ENCODE measurements around the gene C10orf95. TPM values are rescaled to one million over a fixed set of nuclear protein-coding genes. Genes with fewer than 3 reads are reported as not detected.

Gene C10orf95
- total RNA-seq, 1 experiment from 2014 or later = 0.82 TPM

DNA sequence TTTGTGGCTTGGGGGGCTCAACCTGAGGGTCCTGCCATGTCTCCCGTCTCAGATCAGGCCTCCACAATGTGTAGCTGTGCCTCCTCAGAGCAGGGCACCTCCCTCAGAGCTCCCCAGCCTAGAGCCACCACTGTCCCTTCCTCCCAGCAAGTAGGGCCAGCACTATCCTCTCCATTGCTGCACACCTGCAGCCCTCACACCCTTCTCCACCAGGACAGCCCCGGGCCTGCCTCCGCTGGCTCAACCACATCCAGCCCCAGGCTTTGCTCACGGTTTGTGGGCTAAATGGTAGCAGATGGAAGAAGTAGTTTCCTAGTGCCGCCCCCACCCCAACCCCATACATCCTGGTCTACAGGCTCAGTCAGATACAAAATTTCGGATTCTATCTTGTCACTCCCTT, 45.7 kb downstream of the C10orf95 start:
- no peak overlapping the region for H3K27ac Mint-ChIP-seq (ENCODE audit: unreplicated experiment)
- intact Hi-C loops (cut with micrococcal nuclease; ENCODE audit: unreplicated experiment) = no loop called here
- TF ChIP-seq, protein P1, sequence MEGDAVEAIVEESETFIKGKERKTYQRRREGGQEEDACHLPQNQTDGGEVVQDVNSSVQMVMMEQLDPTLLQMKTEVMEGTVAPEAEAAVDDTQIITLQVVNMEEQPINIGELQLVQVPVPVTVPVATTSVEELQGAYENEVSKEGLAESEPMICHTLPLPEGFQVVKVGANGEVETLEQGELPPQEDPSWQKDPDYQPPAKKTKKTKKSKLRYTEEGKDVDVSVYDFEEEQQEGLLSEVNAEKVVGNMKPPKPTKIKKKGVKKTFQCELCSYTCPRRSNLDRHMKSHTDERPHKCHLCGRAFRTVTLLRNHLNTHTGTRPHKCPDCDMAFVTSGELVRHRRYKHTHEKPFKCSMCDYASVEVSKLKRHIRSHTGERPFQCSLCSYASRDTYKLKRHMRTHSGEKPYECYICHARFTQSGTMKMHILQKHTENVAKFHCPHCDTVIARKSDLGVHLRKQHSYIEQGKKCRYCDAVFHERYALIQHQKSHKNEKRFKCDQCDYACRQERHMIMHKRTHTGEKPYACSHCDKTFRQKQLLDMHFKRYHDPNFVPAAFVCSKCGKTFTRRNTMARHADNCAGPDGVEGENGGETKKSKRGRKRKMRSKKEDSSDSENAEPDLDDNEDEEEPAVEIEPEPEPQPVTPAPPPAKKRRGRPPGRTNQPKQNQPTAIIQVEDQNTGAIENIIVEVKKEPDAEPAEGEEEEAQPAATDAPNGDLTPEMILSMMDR (IDR thresholded peaks at IDR 0.05; ENCODE audit: insufficient read depth in 1 of 2, low read depth in 1 of 2, low read length in 1 of 2, severe bottlenecking in 1 of 2, unreplicated experiment in 1 of 2) = no peak
- Histone ChIP-seq H3K36me3 (ENCODE audit: control insufficient read depth, insufficient read depth, low read length) (no peaks in the 10 kb centered on the region), H3K9me3 (no peaks in the 10 kb centered on the region), H3K27me3 (replicated peaks; ENCODE audit: control insufficient read depth, insufficient read depth, low read length) (no peaks in the 10 kb centered on the region), H3K4me3 (ENCODE audit: low read depth, low read length) (no peak overlapping the region), H3K4me1 (peaks cover 20% of the 10 kb centered on the region)
- DNase-seq = no peak
- peaks cover 19% of the 10 kb centered on the region for H3K4me1 Mint-ChIP-seq (ENCODE audit: low read depth, unreplicated experiment)
- H3K27me3 Mint-ChIP-seq (ENCODE audit: insufficient read depth, unreplicated experiment) = peaks cover 10% of the 10 kb centered on the region
- no peak overlapping the region for H3K4me3 Mint-ChIP-seq (ENCODE audit: unreplicated experiment)
- peaks cover 13% of the 10 kb centered on the region for H3K36me3 Mint-ChIP-seq (ENCODE audit: insufficient read depth, unreplicated experiment)
- no TSS peak for BruUV-seq (replicated peaks)
- POLR2A ChIA-PET = no interaction called here
- H3K9me3 Mint-ChIP-seq (ENCODE audit: unreplicated experiment) = no peaks in the 10 kb centered on the region
- CTCF ChIA-PET = interaction anchor here (1.6 kb wide), 1 partner anchor 176 kb away, joined by 8 read pairs; no protein-coding TSS in a partner anchor

DNA sequence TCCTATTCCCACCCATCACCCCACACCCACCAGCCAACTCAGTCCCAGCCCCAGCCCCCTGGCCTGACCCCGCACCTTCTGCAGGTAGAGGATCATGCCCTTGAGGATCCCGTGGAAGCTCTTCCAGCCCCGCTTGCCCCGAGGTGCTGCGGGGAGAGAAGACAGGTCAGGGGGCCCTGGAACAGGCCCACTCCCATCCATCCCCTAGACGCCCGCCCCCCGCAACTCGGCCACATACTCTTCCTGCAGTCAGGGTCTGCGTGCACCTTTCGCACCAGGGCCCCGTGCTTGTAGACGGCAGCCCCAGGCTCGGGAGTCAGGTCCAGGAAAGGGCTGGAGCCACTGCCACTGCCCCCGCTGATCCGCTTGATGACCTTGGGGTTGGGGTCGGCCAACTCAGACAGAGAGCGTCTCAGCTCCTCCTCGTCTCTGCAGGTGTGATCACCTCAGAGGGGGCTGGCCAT, 46.2 kb downstream of the C10orf95 start:
- no TSS peak for BruUV-seq (replicated peaks)
- no peak overlapping the region for H3K4me3 Mint-ChIP-seq (ENCODE audit: unreplicated experiment)
- TF ChIP-seq, protein P1 (IDR thresholded peaks at IDR 0.05; ENCODE audit: insufficient read depth in 1 of 2, low read depth in 1 of 2, low read length in 1 of 2, severe bottlenecking in 1 of 2, unreplicated experiment in 1 of 2) = no peak
- Histone ChIP-seq H3K36me3 (ENCODE audit: control insufficient read depth, insufficient read depth, low read length) (no peaks in the 10 kb centered on the region), H3K27me3 (replicated peaks; ENCODE audit: control insufficient read depth, insufficient read depth, low read length) (no peaks in the 10 kb centered on the region), H3K4me3 (ENCODE audit: low read depth, low read length) (no peak overlapping the region), H3K9me3 (no peaks in the 10 kb centered on the region), H3K4me1 (peaks cover 21% of the 10 kb centered on the region)
- H3K36me3 Mint-ChIP-seq (ENCODE audit: insufficient read depth, unreplicated experiment) = peaks cover 13% of the 10 kb centered on the region
- peaks cover 10% of the 10 kb centered on the region for H3K27me3 Mint-ChIP-seq (ENCODE audit: insufficient read depth, unreplicated experiment)
- H3K27ac Mint-ChIP-seq (ENCODE audit: unreplicated experiment) = no peak overlapping the region
- H3K9me3 Mint-ChIP-seq (ENCODE audit: unreplicated experiment) = no peaks in the 10 kb centered on the region
- H3K4me1 Mint-ChIP-seq (ENCODE audit: low read depth, unreplicated experiment) = peaks cover 24% of the 10 kb centered on the region
- POLR2A ChIA-PET = interaction anchor here (0.5 kb wide), 1 partner anchor 9 kb away, joined by 3 read pairs; the partner anchor contains the start of gene NFKB2
- CTCF ChIA-PET = no interaction called here
- no peak for DNase-seq
- intact Hi-C loops (cut with micrococcal nuclease; ENCODE audit: unreplicated experiment) = no loop called here

DNA sequence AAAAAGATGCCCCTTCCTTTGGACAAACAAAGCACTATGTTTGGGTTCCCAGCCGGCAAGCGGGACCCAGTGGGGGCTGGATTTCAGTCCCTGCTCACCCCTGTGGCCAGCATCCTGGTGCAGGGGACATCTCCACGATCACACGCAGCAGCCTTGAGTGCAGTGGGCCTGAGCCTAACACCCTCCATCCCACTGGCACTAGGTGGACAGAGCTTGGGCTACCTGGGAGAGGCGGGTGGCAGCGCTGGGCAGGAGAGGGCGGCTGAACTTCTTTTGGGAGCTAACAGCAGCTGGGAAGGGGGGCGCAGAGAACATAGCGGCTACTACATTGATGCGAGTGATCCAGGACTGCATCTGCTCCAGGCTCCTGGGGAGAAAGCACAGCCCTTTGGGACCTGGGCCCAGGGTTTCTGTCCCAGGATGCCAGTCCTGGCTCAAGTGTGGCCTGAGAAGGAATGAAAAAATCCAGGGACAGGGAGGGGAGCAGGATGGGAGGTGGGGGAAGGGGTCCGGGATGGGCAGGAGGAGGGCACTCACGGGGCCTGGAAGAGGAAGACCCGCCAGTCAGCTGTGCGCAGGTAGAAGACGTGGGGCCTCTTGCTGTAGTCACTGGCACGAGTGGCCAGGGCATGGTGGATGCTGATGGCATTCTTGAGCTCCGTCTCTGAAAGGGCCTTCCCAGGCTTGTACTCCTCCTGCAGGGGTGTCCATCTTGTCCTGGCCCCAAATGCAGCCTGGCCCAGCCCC, 46.8 kb downstream of the C10orf95 start:
- H3K4me3 Mint-ChIP-seq (ENCODE audit: unreplicated experiment) = no peak overlapping the region
- Histone ChIP-seq H3K4me1 (peaks cover 26% of the 10 kb centered on the region), H3K4me3 (ENCODE audit: low read depth, low read length) (no peak overlapping the region), H3K9me3 (no peaks in the 10 kb centered on the region), H3K36me3 (ENCODE audit: control insufficient read depth, insufficient read depth, low read length) (no peaks in the 10 kb centered on the region), H3K27me3 (replicated peaks; ENCODE audit: control insufficient read depth, insufficient read depth, low read length) (no peaks in the 10 kb centered on the region)
- H3K27ac Mint-ChIP-seq (ENCODE audit: unreplicated experiment) = no peak overlapping the region
- POLR2A ChIA-PET = interaction anchor here (0.5 kb wide), 1 partner anchor 9 kb away, joined by 3 read pairs; the partner anchor contains the start of gene NFKB2
- peaks cover 6% of the 10 kb centered on the region for H3K27me3 Mint-ChIP-seq (ENCODE audit: insufficient read depth, unreplicated experiment)
- CTCF ChIA-PET = interaction anchor here (0.5 to 2.2 kb wide), 8 partner anchors 10 to 243 kb away, joined by 3 to 20 read pairs (median 6); partner anchors contain the start of genes ELOVL3 and NFKB2
- H3K36me3 Mint-ChIP-seq (ENCODE audit: insufficient read depth, unreplicated experiment) = peaks cover 17% of the 10 kb centered on the region
- intact Hi-C loops (cut with micrococcal nuclease; ENCODE audit: unreplicated experiment) = no loop called here
- H3K4me1 Mint-ChIP-seq (ENCODE audit: low read depth, unreplicated experiment) = peaks cover 24% of the 10 kb centered on the region
- DNase-seq = no peak
- TF ChIP-seq, protein P1 (IDR thresholded peaks at IDR 0.05; ENCODE audit: insufficient read depth in 1 of 2, low read depth in 1 of 2, low read length in 1 of 2, severe bottlenecking in 1 of 2, unreplicated experiment in 1 of 2) = no peak
- BruUV-seq (replicated peaks) = no TSS peak
- H3K9me3 Mint-ChIP-seq (ENCODE audit: unreplicated experiment) = no peaks in the 10 kb centered on the region
